ENCODE data around the gene IL34. TPM values are rescaled to one million over a fixed set of nuclear protein-coding genes. Genes with fewer than 3 reads are reported as not detected.
"Not testable (repeated sequence)": the region's sequence is repeated elsewhere in the genome, so short reads cannot be mapped to it uniquely, and the experiment has no call there.

The IL34 gene
- total RNA-seq, 2 experiments from 2014 or later: not detected

DNA sequence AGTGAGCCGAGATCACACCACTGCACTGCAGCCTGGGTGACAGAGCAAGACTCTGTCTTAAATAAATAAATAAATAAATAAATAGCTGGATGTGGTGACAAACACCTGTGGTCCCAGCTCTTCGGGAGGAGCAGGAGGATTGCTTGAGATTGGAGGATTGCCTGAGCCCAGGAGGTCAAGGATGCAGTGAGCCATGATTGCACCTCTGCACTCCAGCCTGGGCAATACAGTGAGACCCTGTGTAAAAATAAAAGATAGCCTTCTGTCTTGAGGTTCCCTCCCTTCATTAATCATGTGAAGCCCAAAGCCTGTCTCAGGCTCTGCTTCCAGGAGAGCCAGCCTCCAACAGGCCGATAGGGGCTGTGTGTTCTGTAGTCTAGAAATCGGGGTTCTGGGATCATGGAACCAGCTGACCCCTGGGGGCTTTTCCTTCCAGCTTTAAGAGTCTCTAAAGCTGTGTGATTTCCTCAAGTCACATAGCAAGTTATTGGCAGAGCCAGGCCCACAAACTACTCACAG, 34.5 kb upstream of the IL34 start:
- Mint-ChIP-seq H3K27me3 (no peaks in the 10 kb centered on the region), H3K4me1 (no peaks in the 10 kb centered on the region), H3K9me3 (ENCODE audit: low read depth) (no peaks in the 10 kb centered on the region), H3K27ac (no peak overlapping the region), H3K4me3 (no peak overlapping the region), H3K36me3 (no peaks in the 10 kb centered on the region)
- CTCF ChIA-PET: interaction anchor here (1.8 kb wide), 1 partner anchor 10 kb away, joined by 4 read pairs; no protein-coding TSS in a partner anchor
- no peak for ATAC-seq
- DNase-seq: no peak

DNA sequence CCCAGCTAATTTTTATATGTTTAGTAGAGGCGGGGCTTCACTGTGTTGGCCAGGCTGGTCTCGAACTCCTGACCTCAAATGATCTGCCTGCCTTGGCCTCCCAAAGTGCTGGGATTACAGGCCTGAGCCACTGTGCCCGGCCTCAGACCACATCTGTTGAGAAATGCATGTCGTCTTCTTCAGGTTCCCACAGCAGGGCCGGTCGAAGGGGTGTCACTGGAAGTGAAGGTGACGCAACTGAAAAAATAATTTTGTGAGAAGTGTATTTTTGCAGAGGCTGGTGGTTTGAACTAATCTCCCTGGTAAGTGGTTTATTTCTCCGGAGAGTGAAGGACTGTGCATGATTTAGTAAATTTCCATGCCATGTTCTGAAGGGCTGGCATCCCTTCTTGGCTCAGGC, 33.4 kb upstream of the IL34 start:
- DNase-seq: no peak
- Mint-ChIP-seq H3K4me1 (no peaks in the 10 kb centered on the region), H3K27ac (no peak overlapping the region), H3K4me3 (no peak overlapping the region), H3K9me3 (ENCODE audit: low read depth) (no peaks in the 10 kb centered on the region), H3K36me3 (no peaks in the 10 kb centered on the region), H3K27me3 (no peaks in the 10 kb centered on the region)
- CTCF ChIA-PET: no interaction called here
- no peak for ATAC-seq

DNA sequence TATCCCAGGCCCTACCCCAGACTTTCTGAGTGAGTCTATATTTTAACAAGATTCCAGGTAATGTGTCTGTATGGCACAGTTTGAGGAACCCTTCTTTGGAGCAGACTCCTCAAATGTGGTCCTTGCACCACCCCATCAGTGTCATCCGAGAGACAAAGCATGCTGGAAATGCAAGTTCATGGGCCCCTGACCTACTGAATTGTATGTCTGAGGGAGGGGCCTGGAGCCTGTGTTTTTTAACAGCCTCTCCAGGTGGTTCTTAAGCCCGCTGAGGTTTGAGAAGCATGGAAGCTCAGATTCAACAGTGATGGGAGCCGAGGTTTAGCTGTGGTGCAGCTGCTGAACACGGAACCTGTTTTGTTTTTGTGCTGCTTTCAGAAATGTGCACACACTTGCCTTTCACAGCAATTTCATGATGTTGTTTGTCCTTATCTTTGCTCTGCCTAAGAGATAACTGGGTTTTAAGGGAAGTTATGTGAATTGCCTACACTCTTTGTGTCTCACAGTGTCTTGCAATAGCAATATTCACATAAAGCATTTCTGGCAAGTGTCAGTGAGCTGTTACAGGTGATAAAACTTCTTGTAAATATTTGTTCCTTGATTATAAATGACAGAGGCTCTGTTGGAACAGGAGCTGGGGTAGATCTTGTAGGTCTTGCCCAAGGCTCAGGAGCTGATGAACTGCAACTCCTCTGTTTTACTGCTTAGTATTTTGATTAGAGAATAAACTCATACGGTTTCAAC, 32.0 kb upstream of the IL34 start:
- no peak for ATAC-seq
- H3K27me3 Mint-ChIP-seq: no peaks in the 10 kb centered on the region
- H3K36me3 Mint-ChIP-seq: no peaks in the 10 kb centered on the region
- no peaks in the 10 kb centered on the region for H3K9me3 Mint-ChIP-seq (ENCODE audit: low read depth)
- H3K4me3 Mint-ChIP-seq: no peak overlapping the region
- CTCF ChIA-PET: interaction anchor here (2.1 kb wide), 1 partner anchor 39 kb away, joined by 7 read pairs; no protein-coding TSS in a partner anchor
- H3K27ac Mint-ChIP-seq: no peak overlapping the region
- H3K4me1 Mint-ChIP-seq: no peaks in the 10 kb centered on the region
- DNase-seq: no peak

DNA sequence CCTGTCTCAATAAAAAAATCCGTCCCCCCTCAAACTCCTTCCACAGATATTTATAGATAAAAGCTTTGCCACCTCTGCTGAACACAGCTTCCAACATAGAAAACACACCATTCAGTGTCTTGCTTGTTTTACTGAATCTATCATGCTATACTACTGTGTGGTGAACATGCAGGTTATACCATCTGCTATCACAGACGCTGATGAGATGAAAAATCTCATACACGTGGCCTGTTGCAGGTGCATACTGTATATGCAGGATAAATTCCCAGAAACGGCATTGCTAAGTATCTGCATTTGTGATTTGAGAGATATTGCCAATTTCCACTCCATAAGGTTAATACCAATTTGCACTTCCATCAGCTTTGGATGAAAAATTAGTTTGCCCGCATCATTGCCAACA, 30.4 kb upstream of the IL34 start:
- H3K27me3 Mint-ChIP-seq: peaks cover 2% of the 10 kb centered on the region
- CTCF ChIA-PET: interaction anchor here (2.1 kb wide), 1 partner anchor 37 kb away, joined by 7 read pairs; no protein-coding TSS in a partner anchor
- DNase-seq: no peak
- no peak overlapping the region for H3K4me3 Mint-ChIP-seq
- ATAC-seq: no peak
- no peaks in the 10 kb centered on the region for H3K9me3 Mint-ChIP-seq (ENCODE audit: low read depth)
- no peaks in the 10 kb centered on the region for H3K4me1 Mint-ChIP-seq
- H3K27ac Mint-ChIP-seq: no peak overlapping the region
- no peaks in the 10 kb centered on the region for H3K36me3 Mint-ChIP-seq

DNA sequence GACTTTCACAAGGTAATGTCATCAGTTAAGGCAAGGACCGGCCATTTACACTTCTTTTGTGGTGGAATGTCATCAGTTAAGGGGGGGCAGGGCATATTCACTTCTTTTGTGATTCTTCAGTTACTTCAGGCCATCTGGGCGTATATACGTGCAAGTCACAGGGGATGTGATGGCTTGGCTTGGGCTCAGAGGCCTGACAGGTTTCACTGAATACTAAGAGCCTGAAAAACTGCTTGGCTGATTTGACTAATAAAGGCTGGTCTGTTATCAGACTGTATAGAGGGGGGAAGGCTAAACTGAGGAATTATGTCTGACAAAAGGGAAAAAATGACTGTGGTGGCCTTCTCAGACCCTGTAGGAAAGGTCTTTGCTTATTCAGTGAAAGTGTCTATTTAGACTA, 24.5 kb upstream of the IL34 start:
- DNase-seq; H3K27ac Mint-ChIP-seq; H3K36me3 Mint-ChIP-seq; H3K4me1 Mint-ChIP-seq; H3K4me3 Mint-ChIP-seq; H3K9me3 Mint-ChIP-seq (ENCODE audit: low read depth); ATAC-seq: not testable (repeated sequence)
- H3K27me3 Mint-ChIP-seq: peaks cover 18% of the 10 kb centered on the region
- CTCF ChIA-PET: interaction anchor here (0.6 kb wide), 1 partner anchor 249 kb away, joined by 3 read pairs; no protein-coding TSS in a partner anchor

DNA sequence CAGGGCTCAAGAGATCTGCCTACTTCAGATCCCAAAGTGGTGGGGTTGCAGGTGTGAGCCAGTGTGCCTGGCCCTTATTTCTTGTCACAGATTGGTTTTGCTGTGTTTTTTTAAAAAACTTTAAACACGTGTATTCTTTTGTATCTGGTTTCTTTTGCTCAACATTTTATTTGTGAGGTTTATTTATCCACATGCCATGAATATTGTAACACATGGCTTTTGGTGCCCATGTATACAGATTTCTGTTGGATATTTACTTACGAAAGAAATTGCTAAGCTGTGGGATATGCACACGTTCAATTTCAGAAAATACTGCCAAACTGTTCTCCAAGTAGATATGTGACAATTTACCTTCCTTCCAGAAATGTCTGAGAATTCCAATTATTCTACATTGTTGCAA, 18.7 kb upstream of the IL34 start:
- no peak for ATAC-seq
- no peaks in the 10 kb centered on the region for H3K4me1 Mint-ChIP-seq
- no peak for DNase-seq
- H3K4me3 Mint-ChIP-seq: no peak overlapping the region
- peaks cover 2% of the 10 kb centered on the region for H3K9me3 Mint-ChIP-seq (ENCODE audit: low read depth)
- no peaks in the 10 kb centered on the region for H3K36me3 Mint-ChIP-seq
- peaks cover 21% of the 10 kb centered on the region for H3K27me3 Mint-ChIP-seq
- no peak overlapping the region for H3K27ac Mint-ChIP-seq
- CTCF ChIA-PET: interaction anchor here (0.9 to 1.5 kb wide), 2 partner anchors 21 to 38 kb away, joined by 3 to 4 read pairs; no protein-coding TSS in a partner anchor

DNA sequence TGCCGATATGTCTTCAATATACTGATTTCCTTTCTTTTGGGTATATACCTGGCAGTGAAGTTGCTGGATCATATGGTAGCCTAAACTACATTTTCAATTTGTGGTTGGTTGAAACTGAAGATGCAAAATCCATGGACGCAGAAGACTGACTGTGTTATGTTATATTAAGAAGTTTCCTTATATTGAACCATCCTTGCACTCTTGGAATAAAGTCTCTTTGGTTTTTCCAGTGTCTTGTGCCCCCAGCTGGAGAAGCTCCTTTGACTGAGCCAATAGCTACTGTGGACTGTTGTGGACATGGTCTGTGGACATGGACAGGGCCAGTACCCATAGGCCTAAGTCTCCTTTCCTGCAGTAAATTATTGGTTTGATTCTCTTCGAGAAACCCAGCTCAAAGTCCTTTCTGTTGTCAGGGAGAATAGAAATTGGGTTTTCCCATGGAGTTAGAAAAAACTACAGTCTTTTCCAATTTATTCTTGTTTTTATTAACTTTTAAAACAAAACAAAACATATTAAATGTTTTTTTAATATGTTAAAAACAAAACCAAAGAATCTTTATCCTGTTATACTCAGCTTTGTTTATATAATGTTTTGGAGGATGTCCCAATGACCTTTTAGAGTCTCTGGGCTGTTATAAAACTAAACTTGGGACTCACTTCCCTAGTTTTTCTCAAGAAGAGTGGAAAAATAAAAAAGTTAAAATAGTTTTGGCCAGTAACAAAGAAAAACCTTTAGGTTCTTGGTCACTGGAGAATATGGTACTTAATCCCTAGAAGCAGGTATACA, 15.2 kb upstream of the IL34 start:
- Mint-ChIP-seq H3K9me3 (ENCODE audit: low read depth) (peaks cover 2% of the 10 kb centered on the region), H3K27me3 (peaks cover 4% of the 10 kb centered on the region), H3K4me3 (no peak overlapping the region), H3K36me3 (no peaks in the 10 kb centered on the region), H3K27ac (no peak overlapping the region), H3K4me1 (no peaks in the 10 kb centered on the region)
- DNase-seq (no peak), ATAC-seq (no peak)
- CTCF ChIA-PET: no interaction called here

DNA sequence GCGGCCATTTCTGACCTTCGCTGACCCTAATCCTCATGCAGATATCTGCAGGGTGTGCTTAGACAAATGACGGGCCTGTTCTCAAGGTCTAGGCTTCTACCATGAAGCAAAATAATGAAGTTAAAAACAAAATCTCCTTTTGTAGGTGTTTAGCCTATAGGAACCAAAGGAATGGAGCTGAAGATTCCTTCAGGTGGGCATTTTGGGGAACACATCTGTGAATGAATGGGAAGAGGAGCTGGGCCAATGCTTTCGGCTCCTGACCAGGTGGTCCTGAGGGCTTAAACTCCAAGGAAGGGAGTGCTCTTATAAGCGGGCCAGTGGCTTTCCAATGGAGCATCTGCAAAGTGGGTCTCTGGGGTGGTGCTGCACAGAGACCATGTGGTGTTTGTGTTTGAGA, 14.1 kb upstream of the IL34 start:
- no peak for DNase-seq
- no peak overlapping the region for H3K27ac Mint-ChIP-seq

DNA sequence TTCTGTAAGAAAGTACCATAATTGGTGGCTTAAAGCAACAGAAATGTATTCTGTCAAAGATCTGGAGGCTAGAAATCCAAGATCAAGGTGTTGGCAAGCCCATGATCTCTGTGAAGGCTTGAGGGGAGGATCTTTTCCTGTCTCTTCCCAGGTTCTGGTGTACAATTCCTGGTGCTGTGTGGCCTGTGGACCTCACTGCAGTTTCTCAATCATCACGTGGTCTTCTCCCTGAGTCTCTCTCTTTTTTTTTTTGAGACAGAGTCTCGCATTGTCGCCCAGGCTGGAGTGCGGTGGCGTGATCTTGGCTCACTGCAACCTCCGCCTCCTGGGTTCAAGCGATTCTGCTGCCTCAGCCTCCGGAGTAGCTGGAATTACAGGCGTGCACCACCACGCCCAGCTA, 12.7 kb upstream of the IL34 start:
- DNase-seq; H3K36me3 Mint-ChIP-seq; H3K4me1 Mint-ChIP-seq; H3K27ac Mint-ChIP-seq; ATAC-seq; CTCF ChIA-PET; H3K27me3 Mint-ChIP-seq; H3K9me3 Mint-ChIP-seq (ENCODE audit: low read depth); H3K4me3 Mint-ChIP-seq: not testable (repeated sequence)

More for the DNA sequence above, 14.1 kb upstream of the IL34 start:
- Mint-ChIP-seq H3K4me1 (no peaks in the 10 kb centered on the region), H3K36me3 (no peaks in the 10 kb centered on the region), H3K4me3 (no peak overlapping the region), H3K27me3 (peaks cover 4% of the 10 kb centered on the region), H3K9me3 (ENCODE audit: low read depth) (peaks cover 2% of the 10 kb centered on the region)
- CTCF ChIA-PET: interaction anchor here (1.0 kb wide), 1 partner anchor 22 kb away, joined by 3 read pairs; no protein-coding TSS in a partner anchor
- no peak for ATAC-seq

DNA sequence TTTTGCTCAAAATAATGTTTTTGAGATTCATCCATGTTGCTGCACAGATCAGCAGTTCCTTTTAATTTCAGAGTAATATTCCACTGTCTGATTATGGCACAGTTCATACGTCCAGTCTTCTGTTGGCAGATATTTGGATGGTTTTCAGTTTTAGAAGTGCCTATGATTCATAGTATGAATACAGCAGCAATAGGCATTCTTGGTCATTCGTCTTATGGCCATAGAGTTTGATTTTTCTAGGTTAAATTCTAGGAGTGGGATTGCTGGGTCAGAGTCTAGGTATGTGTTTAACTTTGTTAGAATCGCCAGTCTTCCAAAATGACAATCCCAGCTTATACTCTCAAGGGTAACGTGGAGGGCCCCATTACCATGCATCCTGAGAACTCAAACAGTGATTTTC, 11.5 kb upstream of the IL34 start:
- H3K4me1 Mint-ChIP-seq: peaks cover 3% of the 10 kb centered on the region
- CTCF ChIA-PET: interaction anchor here (0.7 kb wide), 1 partner anchor 78 kb away, joined by 3 read pairs; no protein-coding TSS in a partner anchor
- H3K27me3 Mint-ChIP-seq: peaks cover 3% of the 10 kb centered on the region
- H3K9me3 Mint-ChIP-seq (ENCODE audit: low read depth): peaks cover 2% of the 10 kb centered on the region
- DNase-seq (no peak), ATAC-seq (no peak)
- no peak overlapping the region for H3K27ac Mint-ChIP-seq
- H3K36me3 Mint-ChIP-seq: no peaks in the 10 kb centered on the region
- no peak overlapping the region for H3K4me3 Mint-ChIP-seq

DNA sequence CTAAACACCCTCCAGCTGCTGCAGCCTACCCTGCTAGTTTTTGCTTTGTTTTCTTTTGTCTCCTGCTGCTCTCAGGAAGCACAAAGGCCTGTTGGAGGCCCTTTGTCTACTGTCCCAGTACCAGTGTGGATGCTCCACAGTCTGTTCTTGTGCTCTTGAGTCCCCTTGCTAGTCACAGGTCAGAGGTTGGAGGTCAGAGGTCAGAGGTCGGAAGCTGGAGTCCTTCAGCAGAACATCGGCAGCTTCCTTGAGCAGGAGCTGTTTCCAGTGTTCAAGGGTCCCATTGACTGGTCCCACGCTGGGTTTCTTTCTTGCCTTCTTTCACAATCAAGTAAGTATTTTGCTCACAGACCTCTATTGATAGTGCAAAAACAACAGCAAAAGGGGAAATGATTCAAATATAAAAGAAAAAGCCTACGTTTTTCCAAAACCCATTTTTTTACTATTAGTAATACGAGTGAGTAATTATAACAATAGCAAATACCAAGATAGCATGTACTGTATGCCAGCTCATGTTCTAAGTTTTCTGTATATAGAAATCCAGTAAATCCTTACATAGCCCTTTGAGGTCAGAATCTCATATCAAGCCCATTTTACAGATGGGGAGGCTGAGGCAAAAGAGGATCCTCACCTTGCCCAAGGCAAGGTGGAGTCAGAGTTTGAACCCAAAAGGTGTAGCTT, 10.9 kb upstream of the IL34 start:
- Mint-ChIP-seq H3K27me3 (no peaks in the 10 kb centered on the region), H3K27ac (no peak overlapping the region), H3K4me1 (peaks cover 3% of the 10 kb centered on the region), H3K4me3 (no peak overlapping the region), H3K9me3 (ENCODE audit: low read depth) (peaks cover 2% of the 10 kb centered on the region), H3K36me3 (no peaks in the 10 kb centered on the region)
- DNase-seq: no peak
- CTCF ChIA-PET: interaction anchor here (1.0 kb wide), 1 partner anchor 15 kb away, joined by 3 read pairs; no protein-coding TSS in a partner anchor
- ATAC-seq: no peak

DNA sequence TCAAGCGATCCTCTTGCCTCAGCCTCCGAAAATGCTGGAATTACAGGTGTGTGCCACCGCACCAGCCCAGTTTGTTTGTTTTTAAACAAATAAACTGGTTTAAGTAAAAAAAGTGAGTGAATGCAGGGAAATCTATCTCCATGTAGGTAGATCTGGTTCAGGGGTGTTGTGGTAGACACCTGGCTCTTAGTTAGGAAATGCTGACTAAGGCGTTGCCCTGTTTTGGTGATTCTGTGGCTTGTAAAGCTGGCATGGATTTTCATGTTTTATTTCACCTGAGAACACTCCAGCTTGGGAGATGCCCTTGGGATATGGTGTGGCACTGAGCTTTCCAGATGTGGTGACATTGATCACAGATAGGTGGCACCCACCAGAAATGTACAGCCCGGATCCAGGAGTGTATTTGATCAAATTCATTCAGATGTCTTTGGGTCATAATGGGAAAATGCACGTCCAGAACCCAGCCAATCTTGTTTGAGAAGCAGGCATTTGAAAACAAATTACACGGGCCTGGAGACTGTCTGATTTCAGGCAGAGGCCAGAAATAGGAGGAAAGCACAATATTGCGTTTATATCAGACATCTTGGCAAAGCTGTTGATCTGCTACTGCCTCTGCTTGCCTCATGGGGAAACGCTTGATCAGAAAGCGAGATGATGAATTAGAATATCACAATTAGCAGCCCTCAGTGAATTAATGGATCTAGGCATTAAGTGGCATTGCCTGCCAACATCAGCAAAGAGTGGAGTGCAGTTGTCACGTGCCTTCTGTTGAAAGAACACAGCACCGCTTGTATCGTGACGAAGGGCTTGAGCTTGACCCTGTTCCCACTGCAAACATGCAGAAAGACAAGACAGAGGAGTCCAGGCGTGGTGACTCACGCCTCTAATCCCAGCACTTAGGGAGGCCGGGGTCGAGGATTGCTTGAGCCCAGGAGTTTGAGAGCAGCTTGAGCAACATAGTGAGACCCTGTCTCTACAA, 7.3 kb upstream of the IL34 start:
- CTCF ChIA-PET: interaction anchor here (1.0 kb wide), 1 partner anchor 9 kb away, joined by 3 read pairs; no protein-coding TSS in a partner anchor
- H3K36me3 Mint-ChIP-seq: no peaks in the 10 kb centered on the region
- H3K4me1 Mint-ChIP-seq: peaks cover 3% of the 10 kb centered on the region
- H3K9me3 Mint-ChIP-seq (ENCODE audit: low read depth): no peaks in the 10 kb centered on the region
- no peak for DNase-seq
- H3K27me3 Mint-ChIP-seq: peaks cover 14% of the 10 kb centered on the region
- H3K4me3 Mint-ChIP-seq: no peak overlapping the region
- no peak for ATAC-seq
- H3K27ac Mint-ChIP-seq: no peak overlapping the region
